ENCODE results near the gene TTC7B.

The TTC7B gene

DNA sequence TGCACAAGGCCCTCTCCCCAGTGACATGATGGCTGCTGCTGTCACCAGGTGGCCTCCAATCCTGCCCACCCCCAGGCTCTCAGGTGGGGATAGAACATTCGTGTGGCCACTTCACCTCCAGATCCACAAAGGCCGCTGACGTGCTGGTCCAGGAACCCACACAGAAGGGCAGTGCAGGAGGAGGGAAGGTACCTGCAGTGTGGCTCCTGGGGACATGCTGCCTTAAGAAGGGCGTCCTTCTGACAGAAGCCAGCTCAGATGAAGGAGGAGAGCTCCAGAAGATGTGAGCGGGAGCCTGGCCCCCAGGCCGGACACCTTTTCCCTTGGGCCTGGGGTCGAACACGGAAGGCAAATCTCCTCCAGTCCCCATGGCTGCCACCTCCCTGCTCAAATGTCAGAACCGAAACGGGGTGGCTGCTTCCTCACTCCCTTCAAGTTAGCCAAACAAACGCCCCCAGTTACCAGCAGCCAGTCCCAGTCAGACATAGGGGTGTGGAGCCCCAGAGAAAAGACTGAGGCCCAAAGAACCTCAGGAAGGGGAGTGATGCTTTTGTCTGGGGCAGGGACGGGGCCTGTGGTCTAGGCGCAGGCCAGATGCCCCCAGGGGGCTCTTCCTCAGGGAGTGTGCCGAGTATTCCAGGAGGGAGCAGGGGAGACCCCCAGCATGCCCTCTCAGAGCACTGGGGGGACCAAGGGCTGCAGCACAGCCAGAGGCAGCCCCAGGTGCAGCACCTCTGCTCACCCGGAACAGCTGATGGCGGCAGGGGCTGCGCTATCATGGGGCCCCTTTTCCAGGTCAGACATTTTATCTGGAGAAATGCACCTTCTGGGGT lies 263.5 kb downstream of the TTC7B start:
- H3F3A ChIP-seq (ENCODE audit: insufficient read depth, low read length), result no peaks in the 10 kb centered on the region
- no peak overlapping the region for H3K9ac ChIP-seq (ENCODE audit: low read length)
- peaks cover 11% of the 10 kb centered on the region for H3K4me1 ChIP-seq (ENCODE audit: insufficient read depth, low read length, severe bottlenecking)
- no peaks in the 10 kb centered on the region for H3K36me3 ChIP-seq (ENCODE audit: insufficient read depth, low read length)
- no peak overlapping the region for H2AFZ ChIP-seq (ENCODE audit: low read length)
- H3K4me3 ChIP-seq (ENCODE audit: low read depth, low read length, poor library complexity, severe bottlenecking), result no peak overlapping the region
- no peak overlapping the region for H3K4me2 ChIP-seq (ENCODE audit: low read length)
- H3K27ac ChIP-seq (ENCODE audit: low read depth, low read length, poor library complexity, severe bottlenecking), result no peak overlapping the region
- no peaks in the 10 kb centered on the region for H4K20me1 ChIP-seq (ENCODE audit: insufficient read depth, low read length)
- H3K9me2 ChIP-seq (ENCODE audit: low read depth, low read length), result no peaks in the 10 kb centered on the region
- TF ChIP-seq, protein P1, sequence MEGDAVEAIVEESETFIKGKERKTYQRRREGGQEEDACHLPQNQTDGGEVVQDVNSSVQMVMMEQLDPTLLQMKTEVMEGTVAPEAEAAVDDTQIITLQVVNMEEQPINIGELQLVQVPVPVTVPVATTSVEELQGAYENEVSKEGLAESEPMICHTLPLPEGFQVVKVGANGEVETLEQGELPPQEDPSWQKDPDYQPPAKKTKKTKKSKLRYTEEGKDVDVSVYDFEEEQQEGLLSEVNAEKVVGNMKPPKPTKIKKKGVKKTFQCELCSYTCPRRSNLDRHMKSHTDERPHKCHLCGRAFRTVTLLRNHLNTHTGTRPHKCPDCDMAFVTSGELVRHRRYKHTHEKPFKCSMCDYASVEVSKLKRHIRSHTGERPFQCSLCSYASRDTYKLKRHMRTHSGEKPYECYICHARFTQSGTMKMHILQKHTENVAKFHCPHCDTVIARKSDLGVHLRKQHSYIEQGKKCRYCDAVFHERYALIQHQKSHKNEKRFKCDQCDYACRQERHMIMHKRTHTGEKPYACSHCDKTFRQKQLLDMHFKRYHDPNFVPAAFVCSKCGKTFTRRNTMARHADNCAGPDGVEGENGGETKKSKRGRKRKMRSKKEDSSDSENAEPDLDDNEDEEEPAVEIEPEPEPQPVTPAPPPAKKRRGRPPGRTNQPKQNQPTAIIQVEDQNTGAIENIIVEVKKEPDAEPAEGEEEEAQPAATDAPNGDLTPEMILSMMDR (IDR thresholded peaks at IDR 0.05; ENCODE audit: low read length), result no peak
- no peak for TF ChIP-seq EZH2 (IDR thresholded peaks at IDR 0.05; ENCODE audit: borderline replicate concordance, low read length)
- H3K79me2 ChIP-seq (ENCODE audit: insufficient read depth, low read length), result no peaks in the 10 kb centered on the region
- H3K27me3 ChIP-seq (ENCODE audit: insufficient read depth, low read length), result peaks cover 7% of the 10 kb centered on the region; the same call in 1 of the 2 replicates
- no peaks in the 10 kb centered on the region for H3K9me3 ChIP-seq (ENCODE audit: low read length)

DNA sequence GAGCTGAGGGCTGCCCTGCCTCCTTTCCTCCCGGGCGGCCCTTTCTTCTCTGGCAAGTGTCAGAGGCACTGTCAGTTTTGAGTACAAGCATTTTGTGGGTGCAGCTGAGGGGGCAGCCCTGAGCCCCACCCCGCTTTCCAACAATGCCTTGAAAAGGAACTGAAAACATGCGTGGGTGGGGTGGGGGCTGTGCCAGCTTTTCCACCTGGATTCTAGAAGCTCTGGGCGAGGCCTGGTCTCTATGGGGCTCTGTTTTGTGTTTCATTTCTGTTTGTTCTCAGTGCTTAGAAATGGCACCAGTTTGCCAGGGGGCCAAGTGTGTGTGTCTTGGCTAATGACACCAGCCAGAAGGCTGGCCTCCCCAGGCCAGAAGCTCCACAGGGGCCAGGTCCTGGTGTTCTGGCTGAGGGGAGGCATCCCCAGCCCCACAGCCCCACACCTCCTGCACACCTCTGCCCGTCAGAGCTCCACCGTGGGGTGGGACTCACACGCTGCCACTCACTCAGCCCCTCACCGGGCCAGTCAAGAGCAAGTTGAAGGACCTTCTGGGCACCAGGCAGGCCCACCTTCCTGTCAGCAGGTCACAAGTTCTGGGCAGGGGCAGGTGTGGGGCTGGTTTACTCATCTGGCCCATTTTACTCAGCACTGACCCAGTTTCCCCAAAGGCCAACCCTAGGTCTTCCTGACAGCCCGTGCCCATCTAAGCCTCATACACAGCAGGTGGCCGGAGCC lies 264.3 kb downstream of the TTC7B start:
- Histone ChIP-seq H3K9ac (ENCODE audit: low read length) (no peak overlapping the region), H3K9me3 (ENCODE audit: low read length) (no peaks in the 10 kb centered on the region), H3K4me2 (ENCODE audit: low read length) (no peak overlapping the region), H3K27me3 (ENCODE audit: insufficient read depth, low read length) (peaks cover 7% of the 10 kb centered on the region; the same call in 1 of the 2 replicates), H3K27ac (ENCODE audit: low read depth, low read length, poor library complexity, severe bottlenecking) (no peak overlapping the region), H2AFZ (ENCODE audit: low read length) (no peak overlapping the region), H4K20me1 (ENCODE audit: insufficient read depth, low read length) (no peaks in the 10 kb centered on the region), H3K4me1 (ENCODE audit: insufficient read depth, low read length, severe bottlenecking) (peaks cover 11% of the 10 kb centered on the region), H3F3A (ENCODE audit: insufficient read depth, low read length) (no peaks in the 10 kb centered on the region), H3K9me2 (ENCODE audit: low read depth, low read length) (no peaks in the 10 kb centered on the region), H3K36me3 (ENCODE audit: insufficient read depth, low read length) (no peaks in the 10 kb centered on the region), H3K79me2 (ENCODE audit: insufficient read depth, low read length) (no peaks in the 10 kb centered on the region), H3K4me3 (ENCODE audit: low read depth, low read length, poor library complexity, severe bottlenecking) (no peak overlapping the region)
- TF ChIP-seq EZH2 (IDR thresholded peaks at IDR 0.05; ENCODE audit: borderline replicate concordance, low read length), result no peak
- TF ChIP-seq, protein P1 (IDR thresholded peaks at IDR 0.05; ENCODE audit: low read length), result no peak

DNA sequence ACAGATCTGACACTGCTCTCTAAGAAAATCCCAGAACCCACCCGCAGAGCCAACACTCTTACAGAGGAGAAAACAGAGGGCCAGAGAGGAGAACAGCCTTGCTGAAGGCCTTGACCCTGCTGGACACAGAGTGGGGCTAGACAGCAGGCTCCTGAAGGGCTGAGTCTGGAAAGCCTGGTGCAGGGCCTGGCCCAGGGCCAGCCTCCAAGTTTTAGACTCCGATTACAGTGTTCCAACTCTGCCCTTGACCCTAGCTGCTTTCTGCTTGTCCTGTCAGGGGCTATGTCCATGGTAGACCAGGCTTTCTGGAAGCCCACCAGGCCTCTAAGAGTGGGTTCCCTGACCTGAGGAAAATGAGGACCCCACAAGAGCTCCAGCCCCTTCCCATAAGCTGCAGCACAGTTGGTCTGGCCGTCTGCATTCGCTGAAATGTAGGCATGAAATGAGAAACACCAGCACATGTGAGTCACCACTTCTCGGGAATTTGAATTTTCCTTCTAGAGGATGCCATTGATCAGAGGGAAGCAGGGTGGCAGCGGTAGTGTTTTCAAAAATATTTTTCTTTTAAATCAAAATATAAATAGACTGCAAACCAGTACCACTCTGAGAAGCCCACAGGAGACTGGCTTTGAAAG lies 265.0 kb downstream of the TTC7B start:
- no peak for TF ChIP-seq EZH2 (IDR thresholded peaks at IDR 0.05; ENCODE audit: borderline replicate concordance, low read length)
- TF ChIP-seq, protein P1 (IDR thresholded peaks at IDR 0.05; ENCODE audit: low read length), result no peak
- Histone ChIP-seq H3F3A (ENCODE audit: insufficient read depth, low read length) (no peaks in the 10 kb centered on the region), H3K9me2 (ENCODE audit: low read depth, low read length) (no peaks in the 10 kb centered on the region), H3K4me2 (ENCODE audit: low read length) (no peak overlapping the region), H4K20me1 (ENCODE audit: insufficient read depth, low read length) (no peaks in the 10 kb centered on the region), H2AFZ (ENCODE audit: low read length) (no peak overlapping the region), H3K36me3 (ENCODE audit: insufficient read depth, low read length) (no peaks in the 10 kb centered on the region), H3K27ac (ENCODE audit: low read depth, low read length, poor library complexity, severe bottlenecking) (no peak overlapping the region), H3K4me1 (ENCODE audit: insufficient read depth, low read length, severe bottlenecking) (peaks cover 11% of the 10 kb centered on the region), H3K9ac (ENCODE audit: low read length) (no peak overlapping the region), H3K4me3 (ENCODE audit: low read depth, low read length, poor library complexity, severe bottlenecking) (no peak overlapping the region), H3K27me3 (ENCODE audit: insufficient read depth, low read length) (peaks cover 7% of the 10 kb centered on the region; the same call in 1 of the 2 replicates), H3K79me2 (ENCODE audit: insufficient read depth, low read length) (no peaks in the 10 kb centered on the region), H3K9me3 (ENCODE audit: low read length) (no peaks in the 10 kb centered on the region)
